NCI-H1092 (cell line): ENCODE results near the gene GTF2E1.

Experiments used
- DNase-seq: peaks from one replicate; lab custom pipeline; 2025; lab: John Stamatoyannopoulos, UW

The GTF2E1 gene

DNA sequence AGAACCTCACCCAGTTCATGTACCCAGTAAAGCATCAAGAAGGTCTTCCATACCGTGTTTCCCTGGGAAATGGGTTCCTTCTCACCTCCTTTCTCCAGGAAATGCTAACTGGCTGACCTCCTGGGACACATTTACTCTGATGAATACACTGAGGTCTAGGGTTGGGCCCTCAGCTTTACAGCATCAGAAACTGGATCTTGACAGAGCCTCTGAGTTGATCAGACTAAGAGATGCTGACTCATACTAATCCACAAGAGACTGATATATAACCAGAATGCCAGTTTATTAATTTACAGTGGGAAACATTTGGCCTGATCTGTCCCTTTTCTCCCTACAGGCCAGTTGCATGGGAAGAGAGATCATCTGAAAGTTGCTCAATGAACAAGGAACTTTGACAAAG lies 55.8 kb downstream of the GTF2E1 start:
- no peak for DNase-seq

DNA sequence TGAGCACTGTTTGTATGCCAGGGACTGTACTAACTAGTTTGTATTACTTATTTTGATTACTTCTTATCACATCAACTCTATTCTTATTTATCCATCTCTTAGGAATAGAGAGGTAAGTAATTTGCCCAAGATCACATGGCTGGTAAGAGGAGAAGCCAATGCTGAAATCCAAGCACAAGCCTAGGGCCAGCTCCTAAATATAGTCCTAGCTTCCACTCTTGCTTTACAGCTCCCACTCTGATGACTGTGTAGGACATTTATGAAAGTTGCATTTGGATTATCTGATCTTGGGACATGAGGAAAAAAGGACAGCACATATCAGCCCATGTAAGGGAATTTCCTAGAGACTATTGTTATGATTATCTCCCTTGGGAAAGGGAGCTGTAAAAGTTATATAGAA lies 58.1 kb downstream of the GTF2E1 start:
- DNase-seq = no peak

DNA sequence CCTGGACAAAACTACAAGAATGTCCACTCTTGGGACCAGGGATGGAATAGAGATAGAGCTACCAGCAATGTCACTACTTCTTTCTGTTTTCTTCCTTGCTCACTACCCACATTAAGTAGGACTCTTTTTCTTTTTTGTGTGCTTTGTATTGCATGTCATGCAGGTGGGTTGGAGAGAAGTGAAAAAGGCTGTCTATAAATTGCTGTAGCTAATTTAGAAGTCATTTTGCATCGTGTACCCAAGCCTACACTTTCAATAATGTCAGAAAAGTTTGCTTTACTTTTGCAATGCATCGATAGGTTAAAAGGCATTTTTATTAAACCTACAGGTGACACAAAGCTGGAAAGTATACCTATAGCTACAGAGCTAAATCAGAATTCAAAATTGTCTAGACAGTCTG lies 58.9 kb downstream of the GTF2E1 start:
- DNase-seq = no peak

DNA sequence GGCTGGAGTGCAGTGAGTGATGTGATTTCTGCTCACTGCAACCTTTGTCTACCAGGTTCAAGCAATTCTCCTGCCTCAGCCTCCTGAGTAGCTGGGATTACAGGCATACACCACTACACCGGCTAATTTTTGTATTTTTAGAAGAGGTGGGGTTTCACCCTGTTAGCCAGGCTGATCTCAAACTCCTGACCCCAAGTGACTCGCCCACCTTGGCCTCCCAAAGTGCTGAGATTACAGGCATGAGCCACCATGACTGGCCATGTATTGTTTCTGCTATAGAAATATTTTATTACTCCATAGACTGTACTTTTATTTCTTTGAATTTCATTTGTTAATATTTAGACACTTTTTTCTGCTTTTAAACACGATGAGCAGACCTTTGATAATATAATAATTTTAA lies 60.4 kb downstream of the GTF2E1 start:
- no peak for DNase-seq

DNA sequence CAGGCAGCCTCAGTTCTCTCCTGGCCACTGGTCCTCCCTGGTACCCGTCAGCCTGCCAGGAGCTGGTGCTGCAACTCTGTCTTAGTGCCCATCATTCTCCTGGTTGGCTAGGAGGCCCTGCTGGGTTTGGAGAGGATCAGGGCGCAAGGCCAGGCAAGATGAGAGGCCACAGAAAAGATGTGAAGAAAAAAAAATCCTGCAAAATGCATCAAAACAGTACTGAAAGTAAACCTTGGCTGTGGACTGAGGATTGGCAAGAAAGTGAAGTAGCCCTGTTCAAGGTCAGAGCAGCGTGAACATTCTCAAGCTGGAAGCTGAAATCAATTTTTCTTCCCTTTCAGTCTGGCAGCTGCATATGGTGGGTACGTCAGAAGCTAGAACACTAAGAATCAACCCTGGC lies 74.2 kb downstream of the GTF2E1 start:
- no peak for DNase-seq

DNA sequence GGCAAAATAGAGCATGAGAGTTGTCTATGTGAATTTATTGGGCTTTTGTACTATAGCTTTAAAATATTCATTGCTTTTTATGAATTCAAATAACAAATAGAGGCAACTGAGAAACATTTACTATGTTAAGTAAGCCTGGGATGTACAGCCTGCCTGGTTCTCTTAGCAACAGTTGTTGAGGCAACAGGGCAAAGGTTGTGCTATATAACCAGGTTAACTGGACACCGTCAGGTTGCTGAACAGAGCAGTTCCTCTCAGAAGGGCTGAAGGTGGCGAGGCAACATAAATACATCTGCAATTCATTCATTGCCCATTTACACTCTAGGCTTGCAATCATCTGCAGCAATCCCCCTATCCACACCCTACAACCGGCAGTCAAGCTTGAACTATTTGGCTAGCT lies 78.2 kb downstream of the GTF2E1 start:
- no peak for DNase-seq

DNA sequence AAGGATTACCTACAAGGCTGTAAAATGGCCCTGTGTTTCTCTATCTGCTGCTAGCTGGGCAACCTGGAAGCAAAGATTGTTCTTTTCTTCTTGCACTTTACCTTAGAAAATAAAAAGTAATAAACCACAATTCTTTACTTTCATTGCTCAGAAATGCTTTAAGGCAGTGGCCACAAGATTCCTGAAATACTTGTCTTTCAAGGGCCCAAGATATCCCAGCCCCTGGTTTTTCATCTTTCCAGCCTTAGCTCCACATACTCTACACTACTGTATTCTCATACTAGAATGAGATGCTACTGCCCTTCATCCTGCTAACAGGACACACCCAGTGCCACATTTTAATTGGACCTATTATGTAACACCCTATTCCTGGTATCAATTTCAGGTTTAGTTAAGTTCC lies 78.9 kb downstream of the GTF2E1 start:
- DNase-seq = no peak

DNA sequence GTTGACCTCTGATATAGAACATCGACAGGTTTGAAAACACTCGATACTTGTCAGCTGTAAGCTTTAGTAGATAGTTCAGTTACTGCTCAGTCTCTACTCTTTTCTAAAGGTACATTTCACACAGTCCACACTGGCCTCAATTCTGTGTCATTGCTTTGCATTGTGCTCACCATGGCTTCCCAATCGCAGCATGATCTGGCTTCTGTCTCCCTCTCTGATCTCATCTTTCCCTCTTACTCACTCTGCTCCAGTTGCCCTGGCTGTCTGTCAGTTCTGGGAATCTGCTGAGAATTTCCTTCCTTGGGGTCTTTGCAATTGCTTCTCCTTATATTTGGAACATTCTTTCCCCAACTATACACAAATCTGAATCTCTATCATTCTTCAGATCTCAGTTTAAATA lies 80.6 kb downstream of the GTF2E1 start:
- no peak for DNase-seq

DNA sequence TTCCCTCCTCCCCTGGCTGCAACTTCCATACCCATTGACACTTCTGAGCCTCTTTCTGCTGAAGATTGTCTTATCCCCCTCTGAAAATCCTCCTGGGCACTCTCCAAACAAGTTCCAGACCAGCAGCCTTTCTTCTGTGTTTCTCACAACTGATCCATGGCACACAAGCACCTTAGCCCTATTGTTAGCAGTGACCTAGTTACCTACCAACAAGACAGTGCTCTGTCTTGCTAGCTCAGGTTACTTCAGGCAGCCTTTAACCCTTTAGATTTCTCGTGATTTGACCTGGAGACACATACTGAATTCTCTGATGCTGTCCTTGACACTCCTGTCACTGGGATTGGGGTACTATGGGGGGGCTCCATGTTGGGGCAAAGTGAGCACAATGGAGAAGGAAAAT lies 82.1 kb downstream of the GTF2E1 start:
- DNase-seq = no peak

DNA sequence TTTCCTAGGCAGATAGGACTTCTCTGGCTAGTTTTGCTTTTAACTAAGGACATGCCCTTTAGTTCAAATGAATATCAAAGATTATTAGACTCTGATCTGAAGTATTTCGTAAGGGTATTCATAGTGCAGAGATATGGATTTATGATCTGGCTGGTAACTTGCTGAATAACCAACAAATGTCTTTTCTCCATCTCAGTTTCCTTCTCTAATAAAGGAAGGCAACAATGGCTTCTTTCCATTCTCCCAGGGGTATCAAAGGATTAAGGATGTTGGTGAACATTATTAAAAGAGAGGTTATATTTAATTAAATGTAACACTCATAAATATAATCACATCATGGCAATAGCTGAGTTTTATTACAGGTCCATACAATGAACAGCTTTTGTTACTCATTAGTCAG lies 86.3 kb downstream of the GTF2E1 start:
- DNase-seq = no peak

DNA sequence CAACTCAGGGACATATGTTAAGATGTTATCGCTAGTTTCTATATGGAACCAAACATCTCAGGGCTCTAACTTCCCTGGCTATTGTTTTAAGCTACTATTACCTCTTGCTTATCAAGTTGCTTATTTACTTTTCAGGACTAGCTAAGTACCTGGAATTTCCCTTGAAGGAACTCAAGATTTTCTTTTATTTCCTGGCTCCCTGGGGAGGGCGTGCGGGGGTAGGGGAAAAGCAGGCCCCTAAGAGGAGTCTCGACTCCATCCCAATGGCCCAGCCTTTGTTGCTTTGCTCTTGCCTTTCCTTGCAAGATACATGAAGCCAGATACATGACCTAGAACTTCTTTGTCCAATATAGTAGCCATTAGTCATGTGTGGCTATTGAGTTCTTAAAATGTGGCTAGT lies 88.5 kb downstream of the GTF2E1 start:
- no peak for DNase-seq
